Measurements from ENCODE around the gene FBXW2.

DNA sequence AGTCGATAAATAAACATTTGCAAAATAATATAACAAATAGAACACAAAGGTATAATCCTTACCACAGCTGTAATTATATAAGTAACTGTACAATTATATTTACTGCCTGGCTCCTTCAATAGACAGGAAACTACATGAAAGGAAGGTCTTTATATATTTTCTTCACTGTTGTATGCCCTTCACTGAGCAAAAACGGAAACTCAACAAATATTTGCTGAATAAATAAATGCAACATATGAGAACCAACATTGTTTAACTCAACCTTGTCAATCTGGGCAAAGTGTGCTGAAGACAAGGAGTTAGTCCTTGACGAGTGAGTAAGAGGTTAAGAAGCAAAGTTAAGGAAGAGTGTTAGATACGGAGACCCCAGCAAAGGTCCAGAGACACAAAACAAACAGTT is 26.9 kb upstream of the FBXW2 start:
- TF ChIP-seq POLR2AphosphoS5 (IDR thresholded peaks at IDR 0.05) (no peak), CTCF (IDR thresholded peaks at IDR 0.05) (no peak), POLR2A (IDR thresholded peaks at IDR 0.05) (no peak)

All from stomach (tissue), 4 donors.